ENCODE data around the gene SDC1.
"Not testable (repeated sequence)": the region's sequence is repeated elsewhere in the genome, so short reads cannot be mapped to it uniquely, and the experiment has no call there.

- not testable (repeated sequence) for TF ChIP-seq CTCF (IDR thresholded peaks at IDR 0.05; ENCODE audit: poor library complexity); EZH2 (IDR thresholded peaks at IDR 0.05; ENCODE audit: borderline replicate concordance); EZH2phosphoT487 (IDR thresholded peaks at IDR 0.05; ENCODE audit: low read depth, severe bottlenecking, unreplicated experiment)
Observed at GRCh38 chr2:20234597-20234996, 9.7 kb upstream of the SDC1 start.
